Stimulated activated CD8-positive, alpha-beta memory T cell treated with anti-CD3 and anti-CD28 coated beads, Interleukin-7, amount 100 ng/mL, for 24 hours (primary cell): ENCODE measurements around the gene AOC3.
"Not testable (repeated sequence)": the region's sequence is repeated elsewhere in the genome, so short reads cannot be mapped to it uniquely, and the experiment has no call there.

Experiments used
- DNase-seq: peaks from one replicate; pipeline ENCODE4 v3.0.0-alpha.2; 2020; ENCODE audit warnings: low read depth

The AOC3 gene

GRCh38 chr17:42866631-42867575 lies 15.9 kb downstream of the AOC3 start:
- DNase-seq: no peak

- not testable (repeated sequence) for DNase-seq
Observed at GRCh38 chr17:42867694-42868261, 16.8 kb downstream of the AOC3 start.

GRCh38 chr17:42868338-42868737 lies 17.3 kb downstream of the AOC3 start:
- DNase-seq: no peak

- DNase-seq: no peak
Observed at GRCh38 chr17:42871647-42872046, 20.6 kb downstream of the AOC3 start.

- DNase-seq: no peak
Observed at GRCh38 chr17:42872251-42872965, 21.4 kb downstream of the AOC3 start.

- DNase-seq: no peak
Observed at GRCh38 chr17:42873315-42873714, 22.3 kb downstream of the AOC3 start.

GRCh38 chr17:42873932-42874695 lies 23.1 kb downstream of the AOC3 start:
- DNase-seq: not testable (repeated sequence)

- DNase-seq: no peak
Observed at GRCh38 chr17:42877037-42877436, 26.0 kb downstream of the AOC3 start.

- no peak for DNase-seq
Observed at GRCh38 chr17:42878123-42878880, 27.3 kb downstream of the AOC3 start.

- no peak for DNase-seq
Observed at GRCh38 chr17:42878924-42879595, 28.1 kb downstream of the AOC3 start.

GRCh38 chr17:42879596-42879985 lies 28.6 kb downstream of the AOC3 start:
- no peak for DNase-seq

- DNase-seq: no peak
Observed at GRCh38 chr17:42880776-42881310, 29.8 kb downstream of the AOC3 start.

- not testable (repeated sequence) for DNase-seq
Observed at GRCh38 chr17:42881706-42882105, 30.7 kb downstream of the AOC3 start.

GRCh38 chr17:42882166-42882565 lies 31.2 kb downstream of the AOC3 start:
- no peak for DNase-seq

- DNase-seq: no peak
Observed at GRCh38 chr17:42883802-42884558, 33.0 kb downstream of the AOC3 start.

GRCh38 chr17:42885806-42886205 lies 34.8 kb downstream of the AOC3 start:
- not testable (repeated sequence) for DNase-seq

- DNase-seq: no peak
Observed at GRCh38 chr17:42886283-42887176, 35.5 kb downstream of the AOC3 start.

GRCh38 chr17:42889809-42890208 lies 38.8 kb downstream of the AOC3 start:
- DNase-seq: no peak
